Adrenal gland (tissue), 12 donors: Measurements from ENCODE around the gene ZDHHC19. TPM values are rescaled to one million over a fixed set of nuclear protein-coding genes. Genes with fewer than 3 reads are reported as not detected.

ENCODE experiments used
- DNase-seq, 7 donors: peaks; one replicate each; pipeline ENCODE4 v3.0.0-alpha.2; 2019 to 2020
- H3K27ac ChIP-seq, 5 donors: fragments of 200-600 bp; sonication (generic) in 4 of 5; 1 replicate in 3 of 5; 2 replicates in 2 of 5; pipeline versions ENCODE4 v1.5.1 to v1.8.0; 2016 to 2020; ENCODE audit warnings: mild to moderate bottlenecking in 1 of 5
- H3K27me3 ChIP-seq: fragments of 200-600 bp; 2 replicates; pipeline ENCODE4 v1.8.0; 2021
- H3K36me3 ChIP-seq, 2 donors: fragments of 200-600 bp; replicated peaks in 1 of 2; 1 replicate in 1 of 2; 2 replicates in 1 of 2; pipeline versions ENCODE4 v1.5.1 to v1.8.0; 2018 to 2022
- H3K4me1 ChIP-seq, 2 donors: fragments of 200-600 bp; replicated peaks in 1 of 2; 1 replicate in 1 of 2; 2 replicates in 1 of 2; pipeline versions ENCODE4 v1.5.1 to v1.8.0; 2018 to 2021
- H3K4me3 ChIP-seq, 4 donors: fragments of 200-600 bp; sonication (generic) in 3 of 4; one replicate each; pipeline ENCODE4 v1.5.1; 2016 to 2018
- H3K9me3 ChIP-seq, 3 donors: fragments of 200-600 bp; sonication (generic) in 1 of 3; replicated peaks in 1 of 3; 1 replicate in 2 of 3; 2 replicates in 1 of 3; pipeline versions ENCODE4 v1.5.1 to v1.8.0; 2016 to 2021
- CTCF ChIP-seq, 6 experiments: fragments of 450-650 bp in 4 of 6; fragments of 200-600 bp in 2 of 6; sonication (generic) in 1 of 6; IDR thresholded peaks; 1 replicate in 5 of 6; 2 replicates in 1 of 6; pipeline versions ENCODE4 v1.5.1 to v1.8.0; 2016 to 2021; ENCODE audit warnings: antibody characterized with exemption in 6 of 6, mild to moderate bottlenecking in 2 of 6, moderate library complexity in 1 of 6
- POLR2A ChIP-seq, 2 donors: fragments of 450-650 bp; IDR thresholded peaks; one replicate each; pipeline ENCODE4 v1.6.1; 2017; ENCODE audit warnings: antibody characterized with exemption in 2 of 2, mild to moderate bottlenecking in 2 of 2, moderate library complexity in 1 of 2
- WGBS, 4 donors: extraction: QIAGEN DNeasy Blood & Tissue Kit in 2 of 4; methylation state at CpG; one replicate each; pipeline versions ENCODE4 v1.1.5 to v1.1.7; 2013 to 2017; 5-methylcytosine and 5-hydroxymethylcytosine counted together
- intact Hi-C, 2 donors: fragments of 100-400 bp; cut with DNase I; formaldehyde crosslinking; loops; one replicate each; pipeline versions ENCODE4 v1.14.1 to v1.15.0; 2022 to 2023
- polyA plus RNA-seq, 3 donors: library from polyadenylated mRNA; stranded (reverse); fragments of 200-250 nt in 2 of 3; fragments of 350-450 nt in 1 of 3; fragmentation: Illumina TruSeq in 1 of 3; extraction: RNeasy Lipid Tissue Mini Kit (QIAGEN cat#74804) in 1 of 3; gene quantifications; one replicate each; pipeline ENCODE4 v1.2.3, GENCODE V29; 2013 to 2014
- total RNA-seq, 9 donors: library from RNA; depleted of rRNA in 4 of 9; stranded (reverse); fragments of >200 nt in 4 of 9; fragments of 120-200 nt in 1 of 9; fragmentation: NEBNext Ultra II Directional in 1 of 9; extraction: Animal tissue kit (Norgen Biotek cat#: 25700) in 1 of 9; gene quantifications; one replicate each; pipeline versions ENCODE4 v1.1.0 to v1.2.4, GENCODE V29; 2013 to 2023
- donor health status: healthy with polysubstance abuse.
- donor health status: Bipolar disorder and iron deficiency.
- donor health status: DM: yes; HTN: yes; CAD: no.
- donor health status: DM: no; HTN: no; CAD: no.
- donor health status: DM: no; HTN: no; CAD: no.
- donor health status: DM: yes; HTN: yes; CAD: no.

ZDHHC19 gene
- total and polyA plus RNA-seq, 12 donors, result 3.0 to 59.2 (median 7.4) TPM; not detected in 1

- TF ChIP-seq POLR2A (IDR thresholded peaks at IDR 0.05) (no peak), CTCF (IDR thresholded peaks at IDR 0.05) (no peak)
- peak overlapping the region in 2 of 5 donors; percentile 0 to 24 for H3K27ac ChIP-seq
- WGBS, 4 donors, result 57 to 66% (median 60%) methylated on average over 12 to 15 of the region's 15 CpGs
Measured at GRCh38 chr3:196193133-196193735, 18.0 kb downstream of the ZDHHC19 start.

GRCh38 chr3:196192524-196193051 lies 18.6 kb downstream of the ZDHHC19 start:
- peaks cover 0 to 13% of the 10 kb centered on the region in 2 donors for H3K4me1 ChIP-seq
- peak overlapping the region in 2 of 5 donors; percentile 26 to 34 for H3K27ac ChIP-seq
- no peak for DNase-seq
- WGBS, 4 donors, result 61 to 69% (median 65%) methylated on average over 12 to 14 of the region's 14 CpGs
- H3K27me3 ChIP-seq, result no peaks in the 10 kb centered on the region
- no peaks in the 10 kb centered on the region for H3K9me3 ChIP-seq
- TF ChIP-seq CTCF (IDR thresholded peaks at IDR 0.05) (no peak), POLR2A (IDR thresholded peaks at IDR 0.05) (no peak)
- intact Hi-C loops, result no loop called here
- H3K36me3 ChIP-seq, result no peaks in the 10 kb centered on the region
- H3K4me3 ChIP-seq, result no peak overlapping the region

More at GRCh38 chr3:196193133-196193735, 18.0 kb downstream of the ZDHHC19 start:
- H3K9me3 ChIP-seq, result no peaks in the 10 kb centered on the region
- no peak overlapping the region for H3K4me3 ChIP-seq
- DNase-seq, result no peak
- no peaks in the 10 kb centered on the region for H3K27me3 ChIP-seq
- H3K36me3 ChIP-seq, result no peaks in the 10 kb centered on the region
- peaks cover 0 to 13% of the 10 kb centered on the region in 2 donors for H3K4me1 ChIP-seq
- intact Hi-C loops, result no loop called here

GRCh38 chr3:196192036-196192523 lies 19.1 kb downstream of the ZDHHC19 start:
- 73 to 87% (median 79%) methylated on average over 8 to 11 of the region's 11 CpGs for WGBS, 4 donors
- Histone ChIP-seq H3K4me3 (no peak overlapping the region), H3K9me3 (no peaks in the 10 kb centered on the region), H3K36me3 (no peaks in the 10 kb centered on the region), H3K27me3 (no peaks in the 10 kb centered on the region), H3K4me1 (peaks cover 0 to 13% of the 10 kb centered on the region in 2 donors), H3K27ac (peak overlapping the region in 2 of 5 donors; percentile 26 to 34)
- DNase-seq, result no peak
- no peak for TF ChIP-seq CTCF (IDR thresholded peaks at IDR 0.05)
- no peak for TF ChIP-seq POLR2A (IDR thresholded peaks at IDR 0.05)
- intact Hi-C loops, result no loop called here

- H3K27me3 ChIP-seq, result no peaks in the 10 kb centered on the region
- intact Hi-C loops, result no loop called here
- no peak for DNase-seq
- H3K27ac ChIP-seq, result no peak overlapping the region
- no peak for TF ChIP-seq POLR2A (IDR thresholded peaks at IDR 0.05)
- no peak for TF ChIP-seq CTCF (IDR thresholded peaks at IDR 0.05)
- H3K9me3 ChIP-seq, result no peaks in the 10 kb centered on the region
- peaks cover 0 to 13% of the 10 kb centered on the region in 2 donors for H3K4me1 ChIP-seq
- no peaks in the 10 kb centered on the region for H3K36me3 ChIP-seq
- H3K4me3 ChIP-seq, result no peak overlapping the region
- 84 to 93% (median 90%) methylated on average over 7 to 16 of the region's 16 CpGs for WGBS, 4 donors
Measured at GRCh38 chr3:196189566-196190347, 21.4 kb downstream of the ZDHHC19 start.
